HL-60 (cell line): ENCODE results near the gene LEPROT.

Source experiments
- DNase-seq, 2 experiments: peaks; one replicate each; pipeline ENCODE4 v3.0.0-alpha.2; 2010 to 2020; ENCODE audit warnings: low read depth in 1 of 2, low spot score in 1 of 2
- H3K27ac ChIP-seq: fragments of 250-450 bp; sonication (Bioruptor Pico); replicated peaks from 2 replicates; pipeline ENCODE4 v1.5.1; 2020; ENCODE audit warnings: mild to moderate bottlenecking, moderate library complexity
- H3K27me3 ChIP-seq: fragments of 250-450 bp; sonication (Bioruptor Pico); 2 replicates; pipeline ENCODE4 v1.5.1; 2021; ENCODE audit warnings: mild to moderate bottlenecking, moderate library complexity; ENCODE audit not compliant: insufficient read depth, poor library complexity, severe bottlenecking
- H3K4me3 ChIP-seq: replicated peaks from 2 replicates; pipeline ENCODE4 v1.5.1; 2011; ENCODE audit warnings: mild to moderate bottlenecking, control low read depth, low read length; ENCODE audit not compliant: insufficient read depth
- GABPA ChIP-seq: IDR thresholded peaks from 2 replicates; pipeline ENCODE4 v1.6.1; 2012; ENCODE audit warnings: low read depth
- POLR2AphosphoS5 ChIP-seq: IDR thresholded peaks from 2 replicates; pipeline ENCODE4 v1.6.1; 2012; ENCODE audit warnings: low read depth
- REST ChIP-seq: IDR thresholded peaks from 2 replicates; pipeline ENCODE4 v1.6.1; 2012; ENCODE audit warnings: low read depth; ENCODE audit not compliant: insufficient replicate concordance
- SPI1 ChIP-seq: IDR thresholded peaks from 2 replicates; pipeline ENCODE4 v1.6.1; 2012; ENCODE audit warnings: low read depth, mild to moderate bottlenecking, borderline replicate concordance
- TF ChIP-seq, protein P1 (sequence below): IDR thresholded peaks from one replicate; pipeline ENCODE4 v1.5.1; 2011; ENCODE audit warnings: low read length, control low read depth, inconsistent platforms; ENCODE audit not compliant: insufficient read depth

LEPROT gene

DNA sequence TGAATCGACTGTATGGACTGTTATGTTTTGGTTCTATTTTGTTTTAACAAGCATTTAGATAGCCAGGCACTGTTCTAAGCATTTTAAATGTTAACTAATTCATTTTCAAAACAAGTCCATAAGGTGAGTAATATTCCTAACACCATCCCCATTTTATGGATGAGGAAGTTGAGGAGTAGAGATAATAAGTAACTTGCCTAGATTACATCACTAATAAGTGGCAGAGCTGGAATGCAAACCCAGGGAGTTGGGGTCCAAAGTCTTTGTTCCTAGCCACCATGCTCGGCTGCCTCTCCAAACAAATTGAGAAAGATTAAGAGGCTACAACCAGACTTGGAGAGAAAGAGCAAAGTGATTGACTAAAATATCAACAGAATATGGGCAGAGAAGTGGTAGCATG, 12.6 kb upstream of the LEPROT start:
- H3K27me3 ChIP-seq: no peaks in the 10 kb centered on the region
- TF ChIP-seq, protein P1, sequence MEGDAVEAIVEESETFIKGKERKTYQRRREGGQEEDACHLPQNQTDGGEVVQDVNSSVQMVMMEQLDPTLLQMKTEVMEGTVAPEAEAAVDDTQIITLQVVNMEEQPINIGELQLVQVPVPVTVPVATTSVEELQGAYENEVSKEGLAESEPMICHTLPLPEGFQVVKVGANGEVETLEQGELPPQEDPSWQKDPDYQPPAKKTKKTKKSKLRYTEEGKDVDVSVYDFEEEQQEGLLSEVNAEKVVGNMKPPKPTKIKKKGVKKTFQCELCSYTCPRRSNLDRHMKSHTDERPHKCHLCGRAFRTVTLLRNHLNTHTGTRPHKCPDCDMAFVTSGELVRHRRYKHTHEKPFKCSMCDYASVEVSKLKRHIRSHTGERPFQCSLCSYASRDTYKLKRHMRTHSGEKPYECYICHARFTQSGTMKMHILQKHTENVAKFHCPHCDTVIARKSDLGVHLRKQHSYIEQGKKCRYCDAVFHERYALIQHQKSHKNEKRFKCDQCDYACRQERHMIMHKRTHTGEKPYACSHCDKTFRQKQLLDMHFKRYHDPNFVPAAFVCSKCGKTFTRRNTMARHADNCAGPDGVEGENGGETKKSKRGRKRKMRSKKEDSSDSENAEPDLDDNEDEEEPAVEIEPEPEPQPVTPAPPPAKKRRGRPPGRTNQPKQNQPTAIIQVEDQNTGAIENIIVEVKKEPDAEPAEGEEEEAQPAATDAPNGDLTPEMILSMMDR: no peak
- no peak for TF ChIP-seq SPI1
- H3K4me3 ChIP-seq: no peak overlapping the region
- H3K27ac ChIP-seq: no peak overlapping the region
- no peak for DNase-seq

DNA sequence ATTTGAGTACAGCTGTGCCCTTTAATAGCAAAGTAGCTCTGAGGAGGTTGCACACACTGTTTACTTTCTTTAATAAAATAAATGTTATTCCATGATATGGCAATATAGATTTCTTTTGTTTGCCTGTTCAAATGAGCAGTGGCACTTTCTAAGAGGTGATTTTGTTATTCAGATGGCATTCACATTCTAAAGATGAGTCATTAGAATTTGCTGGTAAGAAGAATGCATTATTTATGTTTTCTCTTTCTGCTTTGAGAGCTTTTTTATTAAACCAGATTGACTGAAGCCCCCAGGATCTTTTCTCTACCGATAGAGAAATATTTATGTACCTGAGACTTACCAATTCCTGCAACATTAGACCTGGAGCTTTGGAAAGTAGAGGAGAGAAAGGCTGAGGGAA, 11.2 kb upstream of the LEPROT start:
- Histone ChIP-seq H3K27ac (no peak overlapping the region), H3K27me3 (no peaks in the 10 kb centered on the region), H3K4me3 (no peak overlapping the region)
- no peak for TF ChIP-seq REST
- TF ChIP-seq SPI1: no peak
- no peak for TF ChIP-seq POLR2AphosphoS5
- TF ChIP-seq, protein P1: no peak
- no peak for TF ChIP-seq GABPA
- no peak for DNase-seq

DNA sequence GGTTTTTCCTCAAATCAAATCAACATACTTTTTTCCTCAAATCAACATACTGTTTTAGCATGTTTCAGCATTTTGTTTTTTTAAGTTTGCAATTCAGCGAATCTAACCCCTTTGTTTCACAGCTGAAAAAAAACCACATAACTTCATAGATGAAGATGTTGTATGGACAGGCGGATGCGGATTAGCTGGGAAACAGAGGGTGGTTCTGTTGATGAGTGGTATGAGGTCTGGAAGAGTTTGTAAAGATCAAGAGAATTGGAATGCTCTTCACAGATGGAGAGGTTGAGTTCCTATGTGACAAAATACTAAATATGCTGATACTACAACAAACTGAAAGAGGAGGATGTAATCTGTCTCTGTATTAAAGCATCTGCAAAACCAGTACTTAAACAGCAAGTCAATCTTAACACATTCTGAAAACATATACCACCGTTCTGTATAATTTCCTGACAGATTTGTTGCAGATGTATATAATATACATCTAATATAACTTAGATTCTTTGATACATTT, 10.6 kb upstream of the LEPROT start:
- no peak overlapping the region for H3K27ac ChIP-seq

More for the DNA sequence above, 10.6 kb upstream of the LEPROT start:
- Histone ChIP-seq H3K4me3 (no peak overlapping the region), H3K27me3 (no peaks in the 10 kb centered on the region)
- no peak for DNase-seq
- no peak for TF ChIP-seq REST
- TF ChIP-seq, protein P1: no peak
- no peak for TF ChIP-seq POLR2AphosphoS5
- no peak for TF ChIP-seq GABPA
- TF ChIP-seq SPI1: no peak
